SK-N-SH (cell line): ENCODE measurements around the gene PYGM. TPM values are rescaled to one million over a fixed set of nuclear protein-coding genes. Genes with fewer than 3 reads are reported as not detected.

Experiments
- CTCF ChIA-PET: fragments of 300-600, 350-600 bp; formaldehyde crosslinking; extraction: SDS; loops from one replicate; lab custom pipeline; 2021; lab: Yijun Ruan, JAX
- POLR2A ChIA-PET: fragments of 350-600 bp; sonication (Branson Sonifier 250); formaldehyde crosslinking; extraction: SDS; loops from one replicate; lab custom pipeline; 2020; ENCODE audit warnings: antibody characterized with exemption, inconsistent platforms; lab: Yijun Ruan, JAX
- DNase-seq: peaks from one replicate; pipeline ENCODE4 v3.0.0; 2012
- H2AFZ ChIP-seq: fragments of 200-600 bp; sonication (generic); 2 replicates; pipeline ENCODE4 v1.8.1; 2016; ENCODE audit warnings: antibody characterized with exemption, mild to moderate bottlenecking, low read depth
- H3F3A ChIP-seq: fragments of 200-600 bp; sonication (generic); replicated peaks from 2 replicates; pipeline ENCODE3; 2016; ENCODE audit warnings: antibody characterized with exemption, mild to moderate bottlenecking; ENCODE audit not compliant: insufficient read depth
- H3K27ac ChIP-seq, 2 experiments: fragments of 200-500 bp in 1 of 2; fragments of 200-600 bp in 1 of 2; sonication (Bioruptor generic) in 1 of 2; sonication (generic), shearing (Covaris generic) in 1 of 2; 2 replicates each; pipeline versions ENCODE4 v1.5.1 to v1.6.1; 2014 to 2016; ENCODE audit warnings: low read depth in 2 of 2, inconsistent platforms in 1 of 2, low read length in 1 of 2, mild to moderate bottlenecking in 1 of 2, mixed read lengths in 1 of 2
- H3K27me3 ChIP-seq: fragments of 200-600 bp; sonication (generic), shearing (Covaris generic); 2 replicates; pipeline ENCODE4 v1.6.1; 2016; ENCODE audit warnings: mixed run types; ENCODE audit not compliant: insufficient read depth
- H3K36me3 ChIP-seq, 2 experiments: fragments of 200-500 bp in 1 of 2; fragments of 200-600 bp in 1 of 2; sonication (Bioruptor generic) in 1 of 2; sonication (generic) in 1 of 2; replicated peaks in 1 of 2; 2 replicates each; pipeline versions ENCODE3 to v1.5.1; 2014 to 2016; ENCODE audit warnings: low read length in 1 of 2, mild to moderate bottlenecking in 1 of 2; ENCODE audit not compliant: insufficient read depth in 2 of 2, control insufficient read depth in 1 of 2
- H3K4me1 ChIP-seq, 2 experiments: fragments of 200-500 bp in 1 of 2; fragments of 200-600 bp in 1 of 2; sonication (Bioruptor generic) in 1 of 2; sonication (generic), shearing (Covaris generic) in 1 of 2; 2 replicates each; pipeline versions ENCODE4 v1.5.1 to v1.6.1; 2014 to 2016; ENCODE audit warnings: low read depth in 1 of 2, low read length in 1 of 2, mixed run types in 1 of 2; ENCODE audit not compliant: insufficient read depth in 2 of 2, control insufficient read depth in 1 of 2
- H3K4me2 ChIP-seq: fragments of 200-600 bp; sonication (generic), shearing (Covaris generic); 2 replicates; pipeline ENCODE4 v1.6.1; 2017; ENCODE audit warnings: mixed run types
- H3K4me3 ChIP-seq, 2 experiments: fragments of 200-500 bp in 1 of 2; fragments of 200-600 bp in 1 of 2; sonication (Bioruptor generic) in 1 of 2; sonication (generic), shearing (Covaris generic) in 1 of 2; 2 replicates each; pipeline versions ENCODE4 v1.5.1 to v1.8.1; 2014 to 2016; ENCODE audit warnings: low read depth in 2 of 2, inconsistent platforms in 1 of 2, low read length in 1 of 2, mild to moderate bottlenecking in 1 of 2, mixed read lengths in 1 of 2, moderate library complexity in 1 of 2
- H3K79me2 ChIP-seq: fragments of 200-600 bp; sonication (generic); 2 replicates; pipeline ENCODE4 v1.8.1; 2017; ENCODE audit warnings: mild to moderate bottlenecking; ENCODE audit not compliant: insufficient read depth
- H3K9ac ChIP-seq: fragments of 200-600 bp; sonication (generic); 2 replicates; pipeline ENCODE4 v1.6.1; 2017; ENCODE audit warnings: mixed run types
- H3K9me2 ChIP-seq: fragments of 200-600 bp; sonication (generic); 2 replicates; pipeline ENCODE4 v1.6.1; 2017; ENCODE audit warnings: mixed run types
- H3K9me3 ChIP-seq: fragments of 200-600 bp; sonication (generic); 2 replicates; pipeline ENCODE4 v1.6.1; 2017; ENCODE audit warnings: mixed run types, mild to moderate bottlenecking, moderate library complexity
- H4K20me1 ChIP-seq: fragments of 200-600 bp; sonication (generic); 2 replicates; pipeline ENCODE4 v1.6.1; 2017; ENCODE audit warnings: mild to moderate bottlenecking, mixed run types; ENCODE audit not compliant: insufficient read depth
- ELF1 ChIP-seq: IDR thresholded peaks from 2 replicates; pipeline ENCODE4 v1.4.0; 2012
- EP300 ChIP-seq, 2 experiments: IDR thresholded peaks; 2 replicates each; pipeline versions ENCODE4 v1.4.0 to v1.6.1; 2012; ENCODE audit warnings: borderline replicate concordance in 1 of 2, low read depth in 1 of 2, low read length in 1 of 2
- JUND ChIP-seq: IDR thresholded peaks from 2 replicates; pipeline ENCODE4 v1.4.0; 2012
- MAX ChIP-seq: IDR thresholded peaks from 2 replicates; pipeline ENCODE4 v1.4.0; 2012; ENCODE audit warnings: low read depth
- PBX3 ChIP-seq: IDR thresholded peaks from 2 replicates; pipeline ENCODE4; 2012
- POLR2AphosphoS5 ChIP-seq: IDR thresholded peaks from 2 replicates; pipeline ENCODE4 v1.6.1; 2012; ENCODE audit warnings: low read depth, low read length
- RAD21 ChIP-seq: IDR thresholded peaks from 2 replicates; pipeline ENCODE4 v1.6.1; 2012; ENCODE audit warnings: mild to moderate bottlenecking, low read length
- RFX5 ChIP-seq: IDR thresholded peaks from 2 replicates; pipeline ENCODE4 v1.6.1; 2012; ENCODE audit warnings: mild to moderate bottlenecking, improper control_type of control experiment, low read length
- SMC3 ChIP-seq: IDR thresholded peaks from 2 replicates; pipeline ENCODE4 v1.6.1; 2012; ENCODE audit warnings: low read depth, low read length, improper control_type of control experiment
- TCF12 ChIP-seq: IDR thresholded peaks from 2 replicates; pipeline ENCODE4 v1.4.0; 2012
- TEAD4 ChIP-seq: IDR thresholded peaks from 2 replicates; pipeline ENCODE4 v1.4.0; 2012; ENCODE audit warnings: mild to moderate bottlenecking, borderline replicate concordance; ENCODE audit not compliant: insufficient read depth
- USF2 ChIP-seq: fragments of 150-350 bp; IDR thresholded peaks from 2 replicates; pipeline ENCODE4 v1.6.1; 2017; ENCODE audit warnings: antibody characterized with exemption, low read length, low read depth, borderline replicate concordance
- YY1 ChIP-seq: IDR thresholded peaks from 2 replicates; pipeline ENCODE4 v1.4.0; 2012; ENCODE audit warnings: low read depth, mild to moderate bottlenecking
- ZBTB33 ChIP-seq: IDR thresholded peaks from 2 replicates; pipeline ENCODE4 v1.4.0; 2012; ENCODE audit warnings: low read depth, borderline replicate concordance
- WGBS: methylation state at CpG from one replicate; pipeline ENCODE4 v1.1.6; 2017; ENCODE audit warnings: low lambda C conversion rate; 5-methylcytosine and 5-hydroxymethylcytosine counted together
- polyA plus RNA-seq, 3 experiments: library from polyadenylated mRNA; depleted of rRNA; stranded (reverse); fragments of >200 nt; gene quantifications; 2 replicates each; pipeline ENCODE4 v1.2.3, GENCODE V29; 2012

The PYGM gene
- polyA plus RNA-seq, 1 of the 3 experiments (the other 2 are of a cell fraction): 0.08 TPM

- no peak for TF ChIP-seq PBX3
These were observed 14.6 kb downstream of the PYGM start (continued) for GRCh38 chr11:64745189-64745520.

GRCh38 chr11:64744544-64745188 is 15.1 kb downstream of the PYGM start:
- Histone ChIP-seq H3K79me2 (no peaks in the 10 kb centered on the region), H3K4me2 (peak overlapping the region; percentile 80), H3K9me2 (no peaks in the 10 kb centered on the region), H3K27ac (peak overlapping the region in 1 of 2 experiments; percentile 70; a peak in 1 of 4 replicates), H3K9me3 (no peaks in the 10 kb centered on the region), H3F3A (peaks cover 22% of the 10 kb centered on the region), H3K4me3 (peak overlapping the region; percentile 50 to 56), H3K36me3 (no peaks in the 10 kb centered on the region), H3K27me3 (peaks cover 8% of the 10 kb centered on the region; the same call in 1 of the 2 replicates), H3K9ac (peak overlapping the region; percentile 39; the same call in 1 of the 2 replicates), H3K4me1 (peaks cover 16 to 17% of the 10 kb centered on the region in 2 experiments; a peak in 2 of 4 replicates)
- WGBS: 0% methylated on average over 11 of the region's 89 CpGs
- peak; percentile 86 for DNase-seq
- CTCF ChIA-PET: interaction anchor here (0.8 to 4.2 kb wide), 18 partner anchors 9 to 71 kb away, joined by 3 to 48 read pairs (median 8); partner anchors contain the start of gene NRXN2
- no peak for TF ChIP-seq MAX
- no peak for TF ChIP-seq SMC3
- TF ChIP-seq TEAD4: no peak
- TF ChIP-seq POLR2AphosphoS5: no peak
- no peak for TF ChIP-seq JUND
- TF ChIP-seq EP300 (IDR thresholded peaks at IDR 0.05; ENCODE audit: borderline replicate concordance in 1 of 2, low read depth in 1 of 2, low read length in 1 of 2): no peak
- TF ChIP-seq ZBTB33: no peak
- TF ChIP-seq YY1: no peak
- TF ChIP-seq TCF12: no peak
- TF ChIP-seq USF2: no peak
- no peak for TF ChIP-seq RAD21
- no peak for TF ChIP-seq RFX5
- TF ChIP-seq ELF1: no peak
- TF ChIP-seq, all 33 proteins: peak for 0
- Histone ChIP-seq H4K20me1 (peaks cover 2% of the 10 kb centered on the region; the same call in 1 of the 2 replicates), H2AFZ (peak overlapping the region; percentile 30; the same call in 1 of the 2 replicates)
- POLR2A ChIA-PET: interaction anchor here (0.7 kb wide), 1 partner anchor 92 kb away, joined by 3 read pairs; no protein-coding TSS in a partner anchor
